Endodermal cell (in vitro differentiated cells): ENCODE results near the gene POU4F2. TPM values are rescaled to one million over a fixed set of nuclear protein-coding genes. Genes with fewer than 3 reads are reported as not detected.

Source experiments
- DNase-seq: peaks from one replicate; pipeline ENCODE4 v3.0.0-alpha.2; 2017
- H3K27ac ChIP-seq: 2 replicates; pipeline ENCODE4 v1.5.1; 2013; ENCODE audit warnings: mild to moderate bottlenecking, low read depth, low read length, moderate library complexity
- H3K27me3 ChIP-seq: 2 replicates; pipeline ENCODE4 v1.6.1; 2013; ENCODE audit warnings: mild to moderate bottlenecking, low read length, moderate library complexity; ENCODE audit not compliant: insufficient read depth, control insufficient read depth, poor library complexity, severe bottlenecking
- H3K36me3 ChIP-seq: 2 replicates; pipeline ENCODE4 v1.7.0; 2013; ENCODE audit warnings: mild to moderate bottlenecking, low read length, moderate library complexity; ENCODE audit not compliant: control insufficient read depth, insufficient read depth
- H3K4me1 ChIP-seq: one replicate; pipeline ENCODE4 v1.7.0; 2013; ENCODE audit warnings: low read length; ENCODE audit not compliant: control insufficient read depth, insufficient read depth
- H3K4me3 ChIP-seq: 2 replicates; pipeline ENCODE4 v1.5.1; 2013; ENCODE audit warnings: mild to moderate bottlenecking, low read length, moderate library complexity
- H3K9ac ChIP-seq: 2 replicates; pipeline ENCODE4 v1.6.1; 2013; ENCODE audit warnings: mild to moderate bottlenecking, low read length, moderate library complexity; ENCODE audit not compliant: poor library complexity, severe bottlenecking; ENCODE audit errors: extremely low read depth
- H3K9me3 ChIP-seq: 2 replicates; pipeline ENCODE4 v1.6.1; 2013; ENCODE audit warnings: mild to moderate bottlenecking, low read length, moderate library complexity; ENCODE audit not compliant: control insufficient read depth
- H3K27ac Mint-ChIP-seq: 2 replicates; pipeline ENCODE4 v1.8.0; 2020; ENCODE audit warnings: mixed read lengths
- H3K27me3 Mint-ChIP-seq: 2 replicates; pipeline ENCODE4 v1.8.0; 2021; ENCODE audit warnings: mild to moderate bottlenecking, mixed read lengths; ENCODE audit not compliant: insufficient read depth
- H3K36me3 Mint-ChIP-seq: 2 replicates; pipeline ENCODE4 v1.8.0; 2020; ENCODE audit warnings: low read depth, mixed read lengths
- H3K4me1 Mint-ChIP-seq: 2 replicates; pipeline ENCODE4 v1.8.0; 2020; ENCODE audit warnings: mixed read lengths
- H3K4me3 Mint-ChIP-seq: 2 replicates; pipeline ENCODE4 v1.8.0; 2020; ENCODE audit warnings: mild to moderate bottlenecking, moderate library complexity, mixed read lengths
- H3K9me3 Mint-ChIP-seq: 2 replicates; pipeline ENCODE4 v1.8.0; 2020; ENCODE audit warnings: mild to moderate bottlenecking, mixed read lengths
- WGBS, 2 experiments: methylation state at CpG; one replicate each; pipeline versions ENCODE4 v1.1.5 to v1.1.7; 2013; ENCODE audit warnings: missing lambda C conversion rate in 2 of 2, mixed read lengths in 1 of 2; ENCODE audit not compliant: insufficient coverage in 1 of 2, insufficient read length in 1 of 2; 5-methylcytosine and 5-hydroxymethylcytosine counted together
- long read RNA-seq, 4 experiments: library from polyadenylated mRNA in 2 of 4; library from RNA in 1 of 4; library from capped mRNA in 1 of 4; stranded (forward) in 3 of 4; unstranded in 1 of 4; transcript quantifications; one replicate each; pipeline ENCODE4 v2.0.0, GENCODE V29; 2020 to 2021; ENCODE audit warnings: inconsistent platforms in 1 of 4
- polyA plus RNA-seq, 2 experiments: library from polyadenylated mRNA; stranded (reverse); fragments of 50-300 nt; gene quantifications; one replicate each; pipeline ENCODE4 v1.2.3, GENCODE V29; 2013
- total RNA-seq, 2 donors: library from RNA; stranded (reverse); fragmentation: NEBNext Ultra II Directional in 1 of 2; extraction: Animal tissue kit (Norgen Biotek cat#: 25700) in 1 of 2; gene quantifications; 2 replicates in 1 of 2; 3 replicates in 1 of 2; pipeline ENCODE4 v1.2.1, GENCODE V29; 2021
- TF ChIP-seq, protein P1 (sequence below): fragments of 200-600 bp; sonication (generic); conservative IDR thresholded peaks from 2 replicates; pipeline ENCODE4 v1.5.0; 2021; ENCODE audit warnings: antibody characterized with exemption, mild to moderate bottlenecking

Gene POU4F2, protein sequence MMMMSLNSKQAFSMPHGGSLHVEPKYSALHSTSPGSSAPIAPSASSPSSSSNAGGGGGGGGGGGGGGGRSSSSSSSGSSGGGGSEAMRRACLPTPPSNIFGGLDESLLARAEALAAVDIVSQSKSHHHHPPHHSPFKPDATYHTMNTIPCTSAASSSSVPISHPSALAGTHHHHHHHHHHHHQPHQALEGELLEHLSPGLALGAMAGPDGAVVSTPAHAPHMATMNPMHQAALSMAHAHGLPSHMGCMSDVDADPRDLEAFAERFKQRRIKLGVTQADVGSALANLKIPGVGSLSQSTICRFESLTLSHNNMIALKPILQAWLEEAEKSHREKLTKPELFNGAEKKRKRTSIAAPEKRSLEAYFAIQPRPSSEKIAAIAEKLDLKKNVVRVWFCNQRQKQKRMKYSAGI
- total RNA-seq, result not detected
- 4.3 TPM for polyA plus RNA-seq (2013, experiment 1 of 2)
- polyA plus RNA-seq (2013, experiment 2 of 2), result 3.6 TPM
- long read RNA-seq, experiment 1, result 0 reads
- long read RNA-seq, experiment 2, result 0 reads
- long read RNA-seq, experiment 3, result 0 reads
- long read RNA-seq, experiment 4, result 0 reads

DNA sequence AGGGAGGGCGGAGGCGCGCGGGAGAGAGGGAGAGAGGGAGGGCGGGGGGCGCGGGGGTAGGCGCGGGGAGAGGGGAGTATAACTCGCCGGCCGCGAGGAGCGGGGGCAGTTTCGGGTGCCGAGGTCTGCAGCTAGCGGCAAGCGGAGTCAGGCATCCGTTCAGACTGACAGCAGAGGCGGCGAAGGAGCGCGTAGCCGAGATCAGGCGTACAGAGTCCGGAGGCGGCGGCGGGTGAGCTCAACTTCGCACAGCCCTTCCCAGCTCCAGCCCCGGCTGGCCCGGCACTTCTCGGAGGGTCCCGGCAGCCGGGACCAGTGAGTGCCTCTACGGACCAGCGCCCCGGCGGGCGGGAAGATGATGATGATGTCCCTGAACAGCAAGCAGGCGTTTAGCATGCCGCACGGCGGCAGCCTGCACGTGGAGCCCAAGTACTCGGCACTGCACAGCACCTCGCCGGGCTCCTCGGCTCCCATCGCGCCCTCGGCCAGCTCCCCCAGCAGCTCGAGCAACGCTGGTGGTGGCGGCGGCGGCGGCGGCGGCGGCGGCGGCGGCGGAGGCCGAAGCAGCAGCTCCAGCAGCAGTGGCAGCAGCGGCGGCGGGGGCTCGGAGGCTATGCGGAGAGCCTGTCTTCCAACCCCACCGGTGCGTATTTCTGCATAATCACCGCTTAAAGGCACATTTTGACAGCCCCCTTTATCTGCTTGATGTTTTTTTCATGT, at the start of gene POU4F2:
Gene POU4F2 (plus strand): TSS at position 108 of the 720 bp plus-strand sequence. CDS start 248 bp downstream, at position 356.
- H3K9me3 Mint-ChIP-seq, result peaks cover 3% of the 10 kb centered on the region
- peaks cover 4% of the 10 kb centered on the region for H3K4me1 ChIP-seq
- peaks cover 10% of the 10 kb centered on the region for H3K4me1 Mint-ChIP-seq
- H3K4me3 Mint-ChIP-seq, result peak within 1 kb of the TSS; percentile 63
- H3K27me3 ChIP-seq, result peaks cover 100% of the 10 kb centered on the region
- H3K27me3 Mint-ChIP-seq, result peaks cover 100% of the 10 kb centered on the region
- 0% methylated on average over 14 to 73 of the region's 74 CpGs for WGBS, 2 experiments
- H3K27ac ChIP-seq, result no peak within 1 kb of the TSS
- no peaks in the 10 kb centered on the region for H3K9me3 ChIP-seq
- no peaks in the 10 kb centered on the region for H3K36me3 ChIP-seq
- H3K4me3 ChIP-seq, result peak within 1 kb of the TSS; percentile 68
- TF ChIP-seq, protein P1, sequence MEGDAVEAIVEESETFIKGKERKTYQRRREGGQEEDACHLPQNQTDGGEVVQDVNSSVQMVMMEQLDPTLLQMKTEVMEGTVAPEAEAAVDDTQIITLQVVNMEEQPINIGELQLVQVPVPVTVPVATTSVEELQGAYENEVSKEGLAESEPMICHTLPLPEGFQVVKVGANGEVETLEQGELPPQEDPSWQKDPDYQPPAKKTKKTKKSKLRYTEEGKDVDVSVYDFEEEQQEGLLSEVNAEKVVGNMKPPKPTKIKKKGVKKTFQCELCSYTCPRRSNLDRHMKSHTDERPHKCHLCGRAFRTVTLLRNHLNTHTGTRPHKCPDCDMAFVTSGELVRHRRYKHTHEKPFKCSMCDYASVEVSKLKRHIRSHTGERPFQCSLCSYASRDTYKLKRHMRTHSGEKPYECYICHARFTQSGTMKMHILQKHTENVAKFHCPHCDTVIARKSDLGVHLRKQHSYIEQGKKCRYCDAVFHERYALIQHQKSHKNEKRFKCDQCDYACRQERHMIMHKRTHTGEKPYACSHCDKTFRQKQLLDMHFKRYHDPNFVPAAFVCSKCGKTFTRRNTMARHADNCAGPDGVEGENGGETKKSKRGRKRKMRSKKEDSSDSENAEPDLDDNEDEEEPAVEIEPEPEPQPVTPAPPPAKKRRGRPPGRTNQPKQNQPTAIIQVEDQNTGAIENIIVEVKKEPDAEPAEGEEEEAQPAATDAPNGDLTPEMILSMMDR, result no peak
- DNase-seq, result peak; percentile 85
- H3K27ac Mint-ChIP-seq, result no peak within 1 kb of the TSS
- no peaks in the 10 kb centered on the region for H3K36me3 Mint-ChIP-seq
- H3K9ac ChIP-seq, result no peak within 1 kb of the TSS

DNA sequence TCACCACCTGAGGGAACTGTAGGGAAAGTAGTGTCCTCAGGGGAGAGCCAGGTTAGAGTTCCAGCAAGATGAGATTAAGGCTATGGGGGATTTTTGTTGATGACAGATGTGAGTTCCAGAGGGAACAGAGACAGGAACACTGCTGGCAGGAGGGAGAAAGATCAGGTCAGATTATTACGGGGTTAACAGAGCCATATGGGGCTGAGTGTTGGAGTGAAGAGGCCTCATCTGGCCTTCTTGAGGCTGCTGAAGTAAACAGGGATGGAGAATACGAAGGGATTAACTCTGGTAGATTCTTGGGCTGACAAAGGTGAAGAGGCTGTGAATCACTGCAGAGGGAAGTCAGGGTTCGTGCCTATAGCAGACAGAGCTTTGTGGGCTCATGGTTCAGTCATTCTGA, 47.9 kb upstream of the POU4F2 start:
- Histone ChIP-seq H3K4me1 (no peaks in the 10 kb centered on the region), H3K9me3 (no peaks in the 10 kb centered on the region), H3K36me3 (no peaks in the 10 kb centered on the region), H3K4me3 (no peak overlapping the region), H3K27ac (no peak overlapping the region), H3K9ac (no peak overlapping the region), H3K27me3 (no peaks in the 10 kb centered on the region)
- H3K4me1 Mint-ChIP-seq, result no peaks in the 10 kb centered on the region
- peaks cover 13% of the 10 kb centered on the region for H3K9me3 Mint-ChIP-seq
- TF ChIP-seq, protein P1, result no peak
- no peak overlapping the region for H3K27ac Mint-ChIP-seq
- no peak overlapping the region for H3K4me3 Mint-ChIP-seq
- no peaks in the 10 kb centered on the region for H3K36me3 Mint-ChIP-seq
- WGBS, 2 experiments, result 85 to 90% methylated on average over 3 of the region's 3 CpGs
- peaks cover 3% of the 10 kb centered on the region for H3K27me3 Mint-ChIP-seq
- no peak for DNase-seq

DNA sequence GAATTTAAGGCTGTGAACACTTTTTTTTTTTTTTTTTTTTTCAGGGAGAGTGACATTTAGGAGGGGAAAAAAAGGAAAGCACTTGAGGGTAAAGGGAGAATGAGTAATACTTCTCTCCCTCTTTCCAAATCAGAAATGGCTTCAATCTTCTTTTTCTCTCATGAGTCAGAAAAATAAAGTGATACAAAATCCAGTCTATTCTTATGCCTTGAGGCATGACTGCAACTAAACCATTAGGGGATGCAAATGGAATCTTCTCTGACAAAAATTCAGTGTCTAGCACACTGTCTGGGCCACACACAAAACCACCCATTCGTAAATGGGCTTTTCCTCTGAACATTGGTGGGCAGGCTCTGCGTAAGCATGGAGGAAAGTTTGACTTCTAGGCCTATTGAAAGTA, 46.7 kb upstream of the POU4F2 start:
- no peaks in the 10 kb centered on the region for H3K27me3 ChIP-seq
- TF ChIP-seq, protein P1, result no peak
- H3K9ac ChIP-seq, result no peak overlapping the region
- 97% methylated on average over 2 of the region's 2 CpGs; no CpG with 5 or more reads in 1 of the 2 experiments for WGBS, 2 experiments
- no peak for DNase-seq
- H3K4me3 Mint-ChIP-seq, result no peak overlapping the region
- H3K27ac ChIP-seq, result no peak overlapping the region
- H3K9me3 Mint-ChIP-seq, result peaks cover 21% of the 10 kb centered on the region
- peaks cover 3% of the 10 kb centered on the region for H3K27me3 Mint-ChIP-seq
- H3K4me3 ChIP-seq, result no peak overlapping the region
- H3K9me3 ChIP-seq, result peaks cover 3% of the 10 kb centered on the region
- H3K4me1 Mint-ChIP-seq, result no peaks in the 10 kb centered on the region
- H3K4me1 ChIP-seq, result no peaks in the 10 kb centered on the region
- no peaks in the 10 kb centered on the region for H3K36me3 ChIP-seq
- H3K27ac Mint-ChIP-seq, result no peak overlapping the region
- H3K36me3 Mint-ChIP-seq, result no peaks in the 10 kb centered on the region
